Panc1 (cell line): ENCODE data around the gene APLP2. TPM values are rescaled to one million over a fixed set of nuclear protein-coding genes. Genes with fewer than 3 reads are reported as not detected.

Source experiments
- ATAC-seq: fragments of 200-7000 bp; cut with Tn5 transposase; 2 replicates; pipeline ENCODE4 v1.9.1; 2020; ENCODE audit warnings: mild to moderate bottlenecking, moderate library complexity
- BruUV-seq: library from RNA; stranded (reverse); fragments of 400-500 nt; replicated peaks from 2 replicates; lab custom pipeline; 2021; lab: Mats Ljungman, UMichigan
- CTCF ChIA-PET: fragments of 300-600 bp; sonication (Branson Sonifier 250); formaldehyde crosslinking; loops from one replicate; lab custom pipeline; 2022; ENCODE audit warnings: antibody characterized with exemption; lab: Charles Lee
- POLR2A ChIA-PET: fragments of 300-600 bp; sonication (Branson Sonifier 250); formaldehyde crosslinking; loops from one replicate; lab custom pipeline; 2022; ENCODE audit warnings: antibody characterized with exemption; lab: Charles Lee
- DNase-seq: peaks from one replicate; pipeline ENCODE4 v3.0.0-alpha.2; 2010; ENCODE audit warnings: low read depth, low spot score
- H3K27ac ChIP-seq: 2 replicates; pipeline ENCODE4 v1.5.1; 2011; ENCODE audit warnings: mild to moderate bottlenecking, low read length, inconsistent platforms
- H3K27me3 ChIP-seq: fragments of 200-500 bp; sonication (Bioruptor generic); 2 replicates; pipeline ENCODE4 v1.6.0; 2014; ENCODE audit warnings: low read length, inconsistent platforms; ENCODE audit not compliant: control insufficient read depth, insufficient read depth
- H3K36me3 ChIP-seq: fragments of 200-500 bp; sonication (Bioruptor generic); 2 replicates; pipeline ENCODE4 v1.5.1; 2014; ENCODE audit warnings: inconsistent platforms, mild to moderate bottlenecking, low read length, moderate library complexity; ENCODE audit not compliant: control insufficient read depth, insufficient read depth
- H3K4me1 ChIP-seq: 2 replicates; pipeline ENCODE4 v1.5.1; 2011; ENCODE audit warnings: inconsistent platforms, mild to moderate bottlenecking, low read length, moderate library complexity; ENCODE audit not compliant: control insufficient read depth, insufficient read depth
- H3K4me3 ChIP-seq, 2 experiments: 2 replicates each; pipeline ENCODE4 v1.5.1; 2011 to 2012; ENCODE audit warnings: low read depth in 2 of 2, low read length in 2 of 2, mild to moderate bottlenecking in 2 of 2, inconsistent platforms in 1 of 2, moderate library complexity in 1 of 2
- H3K9me3 ChIP-seq: fragments of 200-500 bp; sonication (Bioruptor generic); 2 replicates; pipeline ENCODE4 v1.5.1; 2014; ENCODE audit warnings: low read depth, mild to moderate bottlenecking, inconsistent platforms, low read length, moderate library complexity; ENCODE audit not compliant: control insufficient read depth, insufficient read depth
- CTCF ChIP-seq: fragments of 450-650 bp; IDR thresholded peaks from 2 replicates; pipeline ENCODE4 v1.5.1; 2017; ENCODE audit warnings: mild to moderate bottlenecking
- POLR2AphosphoS5 ChIP-seq: IDR thresholded peaks from 2 replicates; pipeline ENCODE4 v1.6.1; 2012; ENCODE audit warnings: mild to moderate bottlenecking, low read depth, low read length, moderate library complexity
- SIN3A ChIP-seq: IDR thresholded peaks from 2 replicates; pipeline ENCODE4 v1.6.1; 2012; ENCODE audit warnings: low read depth, mild to moderate bottlenecking, low read length, moderate library complexity, borderline replicate concordance; ENCODE audit not compliant: insufficient read depth
- TCF7L2 ChIP-seq: IDR thresholded peaks from 2 replicates; pipeline ENCODE4 v1.6.1; 2011; ENCODE audit warnings: mild to moderate bottlenecking, low read depth, low read length, inconsistent platforms
- in situ Hi-C: cut with HindIII; loops from 2 replicates; pipeline ENCODE4 v1.10.0; 2016; ENCODE audit warnings: low sequenced_read_pairs, low pct_unique_long_range_greater_than_20kb
- intact Hi-C: fragments of 100-400 bp; cut with micrococcal nuclease; formaldehyde crosslinking; loops from one replicate; pipeline ENCODE4 v1.10.0; 2022; ENCODE audit not compliant: unreplicated experiment
- total RNA-seq: library from RNA; stranded (reverse); gene quantifications from one replicate; pipeline ENCODE4 v1.2.1, GENCODE V29; 2021; ENCODE audit not compliant: unreplicated experiment
- TF ChIP-seq, protein P1 (sequence below), 2 experiments: IDR thresholded peaks; 2 replicates each; pipeline ENCODE4 v1.6.1; 2011 to 2012; ENCODE audit warnings: low read depth in 2 of 2, control low read depth in 1 of 2, low read length in 1 of 2, mild to moderate bottlenecking in 1 of 2, moderate library complexity in 1 of 2; ENCODE audit not compliant: insufficient read depth in 1 of 2

Gene APLP2
- total RNA-seq, 1 experiment from 2014 or later, result 589 TPM

- no peak for ATAC-seq
- DNase-seq, result no peak
- CTCF ChIA-PET, result interaction anchor here (0.6 kb wide), 1 partner anchor 41 kb away, joined by 5 read pairs; no protein-coding TSS in a partner anchor
- no TSS peak for BruUV-seq
- POLR2A ChIA-PET, result no interaction called here
- Histone ChIP-seq H3K4me3 (no peak overlapping the region), H3K4me1 (peaks cover 38% of the 10 kb centered on the region), H3K9me3 (no peaks in the 10 kb centered on the region), H3K27me3 (no peaks in the 10 kb centered on the region), H3K36me3 (no peaks in the 10 kb centered on the region), H3K27ac (no peak overlapping the region)
- TF ChIP-seq TCF7L2 (no peak), POLR2AphosphoS5 (no peak), CTCF (no peak), SIN3A (no peak)
- TF ChIP-seq, protein P1, sequence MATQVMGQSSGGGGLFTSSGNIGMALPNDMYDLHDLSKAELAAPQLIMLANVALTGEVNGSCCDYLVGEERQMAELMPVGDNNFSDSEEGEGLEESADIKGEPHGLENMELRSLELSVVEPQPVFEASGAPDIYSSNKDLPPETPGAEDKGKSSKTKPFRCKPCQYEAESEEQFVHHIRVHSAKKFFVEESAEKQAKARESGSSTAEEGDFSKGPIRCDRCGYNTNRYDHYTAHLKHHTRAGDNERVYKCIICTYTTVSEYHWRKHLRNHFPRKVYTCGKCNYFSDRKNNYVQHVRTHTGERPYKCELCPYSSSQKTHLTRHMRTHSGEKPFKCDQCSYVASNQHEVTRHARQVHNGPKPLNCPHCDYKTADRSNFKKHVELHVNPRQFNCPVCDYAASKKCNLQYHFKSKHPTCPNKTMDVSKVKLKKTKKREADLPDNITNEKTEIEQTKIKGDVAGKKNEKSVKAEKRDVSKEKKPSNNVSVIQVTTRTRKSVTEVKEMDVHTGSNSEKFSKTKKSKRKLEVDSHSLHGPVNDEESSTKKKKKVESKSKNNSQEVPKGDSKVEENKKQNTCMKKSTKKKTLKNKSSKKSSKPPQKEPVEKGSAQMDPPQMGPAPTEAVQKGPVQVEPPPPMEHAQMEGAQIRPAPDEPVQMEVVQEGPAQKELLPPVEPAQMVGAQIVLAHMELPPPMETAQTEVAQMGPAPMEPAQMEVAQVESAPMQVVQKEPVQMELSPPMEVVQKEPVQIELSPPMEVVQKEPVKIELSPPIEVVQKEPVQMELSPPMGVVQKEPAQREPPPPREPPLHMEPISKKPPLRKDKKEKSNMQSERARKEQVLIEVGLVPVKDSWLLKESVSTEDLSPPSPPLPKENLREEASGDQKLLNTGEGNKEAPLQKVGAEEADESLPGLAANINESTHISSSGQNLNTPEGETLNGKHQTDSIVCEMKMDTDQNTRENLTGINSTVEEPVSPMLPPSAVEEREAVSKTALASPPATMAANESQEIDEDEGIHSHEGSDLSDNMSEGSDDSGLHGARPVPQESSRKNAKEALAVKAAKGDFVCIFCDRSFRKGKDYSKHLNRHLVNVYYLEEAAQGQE (IDR thresholded peaks at IDR 0.05; ENCODE audit: insufficient read depth in 1 of 2, low read depth in 2 of 2, low read length in 1 of 2), result no peak
- in situ Hi-C loops, result no loop called here
- intact Hi-C loops, result no loop called here
Measured at GRCh38 chr11:130085671-130086290, 16.1 kb downstream of the APLP2 start.

DNA sequence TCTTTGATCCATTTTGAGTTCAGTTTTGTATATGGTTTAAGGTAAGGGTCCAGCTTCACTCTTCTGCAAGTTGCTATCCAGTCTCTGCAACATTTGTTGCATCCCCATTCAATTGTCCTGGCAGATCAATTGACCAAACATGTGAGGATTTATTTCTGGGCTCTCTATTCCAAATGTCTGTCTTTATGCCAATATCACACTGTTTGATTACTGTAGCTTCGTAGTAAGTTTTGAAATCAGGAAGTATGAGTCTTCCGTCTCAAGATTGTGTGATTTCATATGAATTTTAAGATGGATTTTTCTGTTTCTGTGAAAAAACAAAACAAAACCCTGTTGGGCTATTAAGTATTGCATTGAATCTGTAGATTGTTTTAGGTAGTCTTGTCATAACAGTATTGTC lies 17.0 kb downstream of the APLP2 start:
- Histone ChIP-seq H3K9me3 (no peaks in the 10 kb centered on the region), H3K36me3 (no peaks in the 10 kb centered on the region), H3K4me3 (no peak overlapping the region), H3K27me3 (no peaks in the 10 kb centered on the region), H3K4me1 (peaks cover 38% of the 10 kb centered on the region), H3K27ac (no peak overlapping the region)
- no TSS peak for BruUV-seq
- ATAC-seq (no peak), DNase-seq (no peak)
- TF ChIP-seq SIN3A, result no peak
- no peak for TF ChIP-seq CTCF
- TF ChIP-seq, protein P1 (IDR thresholded peaks at IDR 0.05; ENCODE audit: insufficient read depth in 1 of 2, low read depth in 2 of 2, low read length in 1 of 2), result no peak
- no peak for TF ChIP-seq TCF7L2
- CTCF ChIA-PET, result interaction anchor here (0.6 kb wide), 1 partner anchor 40 kb away, joined by 5 read pairs; no protein-coding TSS in a partner anchor
- POLR2A ChIA-PET, result interaction anchor here (0.6 kb wide), 1 partner anchor 262 kb away, joined by 4 read pairs; no protein-coding TSS in a partner anchor
- in situ Hi-C loops (no loop called here), intact Hi-C loops (no loop called here)
